Activated effector memory CD4-positive, alpha-beta T cell treated with Interleukin-2 at 50 U/mL for 16 hours (primary cell): ENCODE measurements around the gene SHB.

Experiments
- DNase-seq: peaks from one replicate; pipeline ENCODE4 v3.0.0-alpha.2; 2020

Gene SHB

GRCh38 chr9:38003946-38004808 is 64.8 kb downstream of the SHB start:
- DNase-seq: no peak

- no peak for DNase-seq
These were observed 65.8 kb downstream of the SHB start for GRCh38 chr9:38003230-38003629.

- DNase-seq: no peak
These were observed 67.6 kb downstream of the SHB start for GRCh38 chr9:38001430-38001829.

GRCh38 chr9:38000735-38001134 is 68.3 kb downstream of the SHB start:
- DNase-seq: no peak

- DNase-seq: no peak
These were observed 68.7 kb downstream of the SHB start for GRCh38 chr9:38000332-38000731.

- DNase-seq: no peak
These were observed 69.3 kb downstream of the SHB start for GRCh38 chr9:37999588-38000189.

- DNase-seq: no peak
These were observed 70.0 kb downstream of the SHB start for GRCh38 chr9:37998881-37999587.

- no peak for DNase-seq
These were observed 71.2 kb downstream of the SHB start for GRCh38 chr9:37997636-37998374.

- DNase-seq: no peak
These were observed 72.2 kb downstream of the SHB start for GRCh38 chr9:37996819-37997217.

GRCh38 chr9:37995961-37996818 is 72.8 kb downstream of the SHB start:
- DNase-seq: no peak

- no peak for DNase-seq
These were observed 73.7 kb downstream of the SHB start for GRCh38 chr9:37995348-37995737.

- DNase-seq: no peak
These were observed 74.2 kb downstream of the SHB start for GRCh38 chr9:37994639-37995347.

GRCh38 chr9:37992924-37993349 is 76.1 kb downstream of the SHB start:
- no peak for DNase-seq

- DNase-seq: no peak
These were observed 78.5 kb downstream of the SHB start for GRCh38 chr9:37990404-37991015.

GRCh38 chr9:37989701-37990100 is 79.3 kb downstream of the SHB start:
- no peak for DNase-seq

- no peak for DNase-seq
These were observed 80.4 kb downstream of the SHB start for GRCh38 chr9:37988602-37989001.

GRCh38 chr9:37988041-37988440 is 81.0 kb downstream of the SHB start:
- no peak for DNase-seq

- no peak for DNase-seq
These were observed 81.5 kb downstream of the SHB start for GRCh38 chr9:37987467-37987981.

GRCh38 chr9:37986771-37987258 is 82.2 kb downstream of the SHB start:
- no peak for DNase-seq

- DNase-seq: no peak
These were observed 83.0 kb downstream of the SHB start for GRCh38 chr9:37986001-37986400.
